Calu3 (cell line): ENCODE measurements around the gene ZFC3H1. TPM values are rescaled to one million over a fixed set of nuclear protein-coding genes. Genes with fewer than 3 reads are reported as not detected.

Experiments used
- BruUV-seq: library from RNA; stranded (reverse); fragments of 400-500 nt; replicated peaks from 2 replicates; lab custom pipeline; 2021; lab: Mats Ljungman, UMichigan
- CTCF ChIA-PET: fragments of 300-600 bp; sonication (Branson Sonifier 250); formaldehyde crosslinking; loops from one replicate; lab custom pipeline; 2022; ENCODE audit warnings: antibody characterized with exemption; lab: Charles Lee
- DNase-seq: peaks from one replicate; pipeline ENCODE4 v3.0.0; 2022
- H3K27ac Mint-ChIP-seq: one replicate; pipeline ENCODE4 v1.8.0; 2022; ENCODE audit warnings: mixed read lengths; ENCODE audit not compliant: unreplicated experiment
- H3K27me3 Mint-ChIP-seq: one replicate; pipeline ENCODE4 v1.8.0; 2022; ENCODE audit warnings: mixed read lengths; ENCODE audit not compliant: unreplicated experiment
- H3K36me3 Mint-ChIP-seq: one replicate; pipeline ENCODE4 v1.8.0; 2022; ENCODE audit warnings: mild to moderate bottlenecking, moderate library complexity, mixed read lengths; ENCODE audit not compliant: insufficient read depth, unreplicated experiment
- H3K4me1 Mint-ChIP-seq: one replicate; pipeline ENCODE4 v1.8.0; 2022; ENCODE audit warnings: mild to moderate bottlenecking, low read depth, mixed read lengths; ENCODE audit not compliant: unreplicated experiment
- H3K4me3 Mint-ChIP-seq: one replicate; pipeline ENCODE4 v1.8.0; 2022; ENCODE audit warnings: mild to moderate bottlenecking, low read depth, moderate library complexity, mixed read lengths; ENCODE audit not compliant: unreplicated experiment
- H3K9me3 Mint-ChIP-seq: one replicate; pipeline ENCODE4 v1.8.0; 2022; ENCODE audit warnings: low read depth, mixed read lengths; ENCODE audit not compliant: unreplicated experiment
- intact Hi-C: fragments of 100-400 bp; cut with micrococcal nuclease; formaldehyde crosslinking; loops from one replicate; pipeline ENCODE4 v1.10.0; 2022; ENCODE audit not compliant: unreplicated experiment
- total RNA-seq: library from RNA; stranded (reverse); gene quantifications from 2 replicates; pipeline ENCODE4 v1.2.3, GENCODE V29; 2022
- TF ChIP-seq, protein P1 (sequence below): fragments of 200-600 bp; IDR thresholded peaks from one replicate; pipeline ENCODE4 v1.8.0; 2022; ENCODE audit warnings: antibody characterized with exemption; ENCODE audit not compliant: unreplicated experiment

ZFC3H1 gene
- total RNA-seq, 1 experiment from 2014 or later: 66.6 TPM

DNA sequence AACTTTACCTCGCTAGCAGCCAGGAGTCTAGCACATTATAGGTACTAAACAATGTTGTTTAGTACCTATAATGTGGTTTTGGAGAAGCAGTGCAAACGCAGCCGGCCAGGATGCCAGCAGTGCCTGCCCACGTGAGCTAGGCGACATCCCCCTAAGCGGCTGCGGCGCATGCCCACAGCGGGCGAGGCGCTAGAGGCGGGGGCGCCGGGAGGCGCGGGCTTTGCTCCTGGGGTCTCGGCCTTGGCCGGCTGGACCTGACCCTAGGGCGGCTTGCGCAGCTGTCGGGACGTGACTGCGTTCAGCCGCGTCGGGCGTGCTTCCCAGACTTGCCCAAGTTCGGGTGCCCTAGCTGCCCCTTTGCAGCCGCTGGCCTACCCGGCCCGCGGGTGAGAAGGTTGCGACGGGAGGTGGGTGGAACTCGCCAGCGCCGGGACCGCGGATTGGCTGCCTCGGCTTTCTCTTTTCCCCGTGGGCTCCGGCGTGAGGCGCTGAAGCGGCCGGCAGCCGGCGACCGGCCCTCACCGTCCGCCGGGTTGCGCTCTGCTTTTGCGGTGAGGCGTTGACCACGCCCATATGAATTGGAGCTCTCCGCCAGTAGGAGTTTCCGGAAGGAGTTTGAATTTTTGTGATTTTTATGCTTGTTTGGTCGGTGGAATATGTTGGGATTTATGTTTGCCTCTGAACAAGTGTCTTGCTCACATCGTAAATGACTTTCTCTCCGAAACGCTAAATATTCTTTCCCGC is 22.4 kb upstream of the ZFC3H1 start, which contains the start of gene TMEM19:
Gene TMEM19, plus strand, starts transcription at position 169 of the 744 bp plus-strand sequence. CDS start 599 bp downstream, outside the sequence.
- Mint-ChIP-seq H3K27me3 (no peaks in the 10 kb centered on the region), H3K36me3 (peaks cover 16% of the 10 kb centered on the region), H3K27ac (peak within 1 kb of the TSS; percentile 82), H3K4me1 (peaks cover 8% of the 10 kb centered on the region), H3K9me3 (no peaks in the 10 kb centered on the region), H3K4me3 (peak within 1 kb of the TSS; percentile 85)
- intact Hi-C loops: loop anchor here (1.0 kb wide), 1 partner anchor 61 kb away; no protein-coding TSS in a partner anchor
- DNase-seq: peak; percentile 94
- CTCF ChIA-PET: interaction anchor here (0.6 to 2.1 kb wide), 13 partner anchors 20 to 582 kb away, joined by 3 to 42 read pairs (median 4); partner anchors contain the start of genes RAB21, THAP2 and ZFC3H1
- TF ChIP-seq, protein P1, sequence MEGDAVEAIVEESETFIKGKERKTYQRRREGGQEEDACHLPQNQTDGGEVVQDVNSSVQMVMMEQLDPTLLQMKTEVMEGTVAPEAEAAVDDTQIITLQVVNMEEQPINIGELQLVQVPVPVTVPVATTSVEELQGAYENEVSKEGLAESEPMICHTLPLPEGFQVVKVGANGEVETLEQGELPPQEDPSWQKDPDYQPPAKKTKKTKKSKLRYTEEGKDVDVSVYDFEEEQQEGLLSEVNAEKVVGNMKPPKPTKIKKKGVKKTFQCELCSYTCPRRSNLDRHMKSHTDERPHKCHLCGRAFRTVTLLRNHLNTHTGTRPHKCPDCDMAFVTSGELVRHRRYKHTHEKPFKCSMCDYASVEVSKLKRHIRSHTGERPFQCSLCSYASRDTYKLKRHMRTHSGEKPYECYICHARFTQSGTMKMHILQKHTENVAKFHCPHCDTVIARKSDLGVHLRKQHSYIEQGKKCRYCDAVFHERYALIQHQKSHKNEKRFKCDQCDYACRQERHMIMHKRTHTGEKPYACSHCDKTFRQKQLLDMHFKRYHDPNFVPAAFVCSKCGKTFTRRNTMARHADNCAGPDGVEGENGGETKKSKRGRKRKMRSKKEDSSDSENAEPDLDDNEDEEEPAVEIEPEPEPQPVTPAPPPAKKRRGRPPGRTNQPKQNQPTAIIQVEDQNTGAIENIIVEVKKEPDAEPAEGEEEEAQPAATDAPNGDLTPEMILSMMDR: no peak
- no TSS peak for BruUV-seq

DNA sequence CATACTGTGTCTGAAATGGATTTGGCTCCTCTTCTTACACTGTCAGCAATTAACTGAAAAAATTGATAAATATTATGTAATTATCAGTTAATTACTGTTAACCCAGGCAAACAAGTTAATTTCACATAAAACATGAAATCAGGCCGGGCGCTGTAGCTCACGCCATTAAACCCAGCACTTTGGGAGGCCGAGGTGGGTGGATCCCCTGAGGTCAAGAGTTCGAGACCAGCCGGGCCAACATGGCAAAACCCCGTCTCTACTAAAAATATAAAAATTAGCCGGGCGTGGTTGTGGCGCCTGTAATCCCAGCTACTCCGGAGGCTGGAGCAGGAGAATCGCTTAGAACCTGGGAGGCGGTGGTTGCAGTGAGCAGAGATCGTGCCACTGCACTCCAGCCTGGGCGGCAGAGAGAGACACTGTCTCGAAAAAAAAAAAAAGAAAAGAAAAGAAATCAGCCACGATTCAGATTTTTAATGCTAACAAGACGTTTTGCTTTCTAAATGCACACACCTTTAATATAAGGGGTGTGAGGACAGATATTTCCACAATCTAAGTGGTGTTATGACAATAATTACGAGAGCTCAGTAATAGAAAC is 21.8 kb upstream of the ZFC3H1 start:
- peak overlapping the region; percentile 85 for H3K4me3 Mint-ChIP-seq
- no peaks in the 10 kb centered on the region for H3K9me3 Mint-ChIP-seq
- intact Hi-C loops: no loop called here
- TF ChIP-seq, protein P1: no peak
- peaks cover 8% of the 10 kb centered on the region for H3K4me1 Mint-ChIP-seq
- peaks cover 16% of the 10 kb centered on the region for H3K36me3 Mint-ChIP-seq
- DNase-seq: peak; percentile 17
- H3K27ac Mint-ChIP-seq: peak overlapping the region; percentile 82
- CTCF ChIA-PET: interaction anchor here (0.6 to 2.1 kb wide), 9 partner anchors 20 to 582 kb away, joined by 3 to 42 read pairs (median 6); partner anchors contain the start of genes RAB21, THAP2 and ZFC3H1
- no TSS peak for BruUV-seq
- no peaks in the 10 kb centered on the region for H3K27me3 Mint-ChIP-seq

DNA sequence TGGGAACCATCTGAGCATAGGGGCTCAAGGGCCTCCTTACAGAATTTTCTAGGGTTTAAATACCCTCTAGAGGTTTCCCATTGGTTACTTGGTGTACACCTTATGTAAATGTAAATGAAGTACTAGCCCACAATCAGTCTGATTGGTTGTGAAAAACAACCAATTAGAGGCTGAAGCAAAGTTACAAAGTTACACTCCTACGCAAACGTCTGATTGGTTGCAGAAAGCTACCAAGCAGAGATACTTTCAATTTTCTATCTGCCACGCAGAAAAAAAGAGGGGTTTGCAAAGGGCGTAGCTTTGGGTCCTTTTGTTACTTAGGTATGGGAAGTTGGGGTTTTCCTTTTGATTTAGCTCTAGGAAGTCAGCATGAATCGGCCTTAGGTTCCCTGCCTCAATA is 20.4 kb upstream of the ZFC3H1 start:
- no peak for DNase-seq
- TF ChIP-seq, protein P1: no peak
- Mint-ChIP-seq H3K27ac (no peak overlapping the region), H3K4me1 (peaks cover 8% of the 10 kb centered on the region), H3K36me3 (peaks cover 16% of the 10 kb centered on the region), H3K9me3 (no peaks in the 10 kb centered on the region), H3K4me3 (no peak overlapping the region), H3K27me3 (no peaks in the 10 kb centered on the region)
- intact Hi-C loops: no loop called here
- CTCF ChIA-PET: interaction anchor here (1.8 kb wide), 1 partner anchor 21 kb away, joined by 9 read pairs; the partner anchor contains the start of genes THAP2 and ZFC3H1
- BruUV-seq: no TSS peak

DNA sequence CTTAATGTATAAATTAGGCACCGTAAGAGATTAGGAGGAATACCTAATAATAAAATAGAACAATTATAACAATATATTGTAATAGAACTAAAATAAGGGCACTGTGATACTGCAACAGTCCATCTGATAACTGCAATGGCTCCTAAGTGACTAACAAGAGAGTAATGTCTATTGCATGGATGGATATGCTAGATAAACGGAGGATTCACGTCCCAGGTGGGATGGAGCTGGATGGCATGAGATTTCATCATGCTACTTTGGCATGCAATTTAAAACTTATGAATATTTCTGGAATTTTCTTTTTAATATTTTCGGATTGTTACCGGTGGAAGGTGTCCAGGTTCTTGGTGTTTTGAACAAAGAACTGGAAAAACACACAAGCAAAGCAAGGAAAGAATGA is 20.0 kb upstream of the ZFC3H1 start:
- intact Hi-C loops: no loop called here
- Mint-ChIP-seq H3K4me3 (no peak overlapping the region), H3K9me3 (no peaks in the 10 kb centered on the region), H3K27ac (no peak overlapping the region), H3K27me3 (no peaks in the 10 kb centered on the region), H3K36me3 (peaks cover 16% of the 10 kb centered on the region), H3K4me1 (peaks cover 8% of the 10 kb centered on the region)
- BruUV-seq: no TSS peak
- TF ChIP-seq, protein P1: no peak
- CTCF ChIA-PET: no interaction called here
- DNase-seq: no peak
